Liver (tissue), 3 donors: Measurements from ENCODE around the gene TANGO6.

Experiments
- ATF3 ChIP-seq: IDR thresholded peaks from 2 replicates; pipeline ENCODE4 v1.6.1; 2016; ENCODE audit warnings: antibody characterized with exemption
- CTCF ChIP-seq: fragments of 150-350 bp; IDR thresholded peaks from 2 replicates; pipeline ENCODE4 v1.5.1; 2017; ENCODE audit warnings: improper control_type of control experiment, low read depth, low read length; ENCODE audit not compliant: missing input control
- EGR1 ChIP-seq, 2 donors: IDR thresholded peaks; 2 replicates each; pipeline ENCODE4 v1.6.1; 2016 to 2018; ENCODE audit warnings: antibody characterized with exemption in 2 of 2, low read depth in 2 of 2
- FOXA1 ChIP-seq: IDR thresholded peaks from 2 replicates; pipeline ENCODE4 v1.6.1; 2016; ENCODE audit warnings: antibody characterized with exemption
- GABPA ChIP-seq, 2 donors: IDR thresholded peaks in 1 of 2; conservative IDR thresholded peaks in 1 of 2; 2 replicates each; pipeline ENCODE4 v1.6.1; 2016; ENCODE audit warnings: antibody characterized with exemption in 2 of 2, mild to moderate bottlenecking in 1 of 2, moderate library complexity in 1 of 2
- HNF4A ChIP-seq, 2 donors: conservative IDR thresholded peaks; 2 replicates each; pipeline ENCODE4 v1.6.1; 2016; ENCODE audit warnings: antibody characterized with exemption in 2 of 2, mild to moderate bottlenecking in 2 of 2
- JUND ChIP-seq, 2 donors: IDR thresholded peaks; 2 replicates each; pipeline ENCODE4 v1.6.1; 2016; ENCODE audit warnings: antibody characterized with exemption in 2 of 2
- MAX ChIP-seq: IDR thresholded peaks from 2 replicates; pipeline ENCODE4 v1.6.1; 2016; ENCODE audit warnings: antibody characterized with exemption
- RAD21 ChIP-seq, 2 donors: IDR thresholded peaks; 2 replicates each; pipeline ENCODE4 v1.6.1; 2016; ENCODE audit warnings: antibody characterized with exemption in 2 of 2, mild to moderate bottlenecking in 2 of 2
- REST ChIP-seq: IDR thresholded peaks from 2 replicates; pipeline ENCODE4 v1.6.1; 2016; ENCODE audit warnings: antibody characterized with exemption, mild to moderate bottlenecking
- SP1 ChIP-seq: IDR thresholded peaks from 2 replicates; pipeline ENCODE4 v1.6.1; 2018; ENCODE audit warnings: antibody characterized with exemption, mild to moderate bottlenecking
- TAF1 ChIP-seq: conservative IDR thresholded peaks from 2 replicates; pipeline ENCODE4 v1.6.1; 2016; ENCODE audit warnings: antibody characterized with exemption, mild to moderate bottlenecking
- YY1 ChIP-seq: IDR thresholded peaks from 2 replicates; pipeline ENCODE4 v1.6.1; 2016; ENCODE audit warnings: antibody characterized with exemption, mild to moderate bottlenecking
- ZBTB33 ChIP-seq: IDR thresholded peaks from 2 replicates; pipeline ENCODE4 v1.6.1; 2016; ENCODE audit warnings: antibody characterized with exemption
- donor health status: healthy.
- donor health status: healthy.

- no peak for TF ChIP-seq CTCF
- TF ChIP-seq HNF4A (conservative IDR thresholded peaks at IDR 0.05), result no peak
- TF ChIP-seq MAX, result no peak
- no peak for TF ChIP-seq RAD21 (IDR thresholded peaks at IDR 0.05)
- no peak for TF ChIP-seq REST
- no peak for TF ChIP-seq FOXA1
- TF ChIP-seq TAF1, result no peak
- TF ChIP-seq EGR1 (IDR thresholded peaks at IDR 0.05; ENCODE audit: low read depth in 2 of 2), result no peak
- no peak for TF ChIP-seq GABPA (IDR thresholded peaks at IDR 0.05 in 1 of 2, conservative IDR thresholded peaks at IDR 0.05 in 1 of 2)
- TF ChIP-seq YY1, result no peak
- TF ChIP-seq SP1, result no peak
- TF ChIP-seq ATF3, result no peak
- no peak for TF ChIP-seq JUND (IDR thresholded peaks at IDR 0.05)
- TF ChIP-seq ZBTB33, result no peak
These were observed 28.8 kb upstream of the TANGO6 start for GRCh38 chr16:68814516-68814915.
